Endothelial cell of umbilical vein (primary cell): ENCODE measurements around the gene GZMM. TPM values are rescaled to one million over a fixed set of nuclear protein-coding genes. Genes with fewer than 3 reads are reported as not detected.
A peak's percentile ranks its signal among the peaks of the same experiment; 100 is the strongest.

ENCODE experiments used
- BruUV-seq: library from RNA; stranded (reverse); fragments of 400-500 nt; replicated peaks from 2 replicates; lab custom pipeline; 2021; lab: Mats Ljungman, UMichigan
- CTCF ChIA-PET: fragments of 300-600, 350-600 bp; sonication (Branson Sonifier 250); formaldehyde crosslinking; loops from one replicate; lab custom pipeline; 2021; ENCODE audit warnings: antibody characterized with exemption, inconsistent platforms; lab: Charles Lee
- POLR2A ChIA-PET: fragments of 300-600, 350-600 bp; sonication (Branson Sonifier 250); formaldehyde crosslinking; loops from one replicate; lab custom pipeline; 2021; ENCODE audit warnings: antibody characterized with exemption, inconsistent platforms; lab: Charles Lee
- DNase-seq: peaks from one replicate; pipeline ENCODE4 v3.0.0-alpha.2; 2011; ENCODE audit warnings: low read depth, low spot score
- FAIRE-seq: peaks from 2 replicates; lab custom pipeline; 2011; peaks lifted over from hg19 to GRCh38; lab: Jason Lieb, UNC
- H2AFZ ChIP-seq: 2 replicates; pipeline ENCODE4 v1.6.0; 2012; ENCODE audit warnings: low read depth, low read length, control low read depth, inconsistent platforms
- H3K27ac ChIP-seq: 2 replicates; pipeline ENCODE4 v1.5.1; 2011; ENCODE audit warnings: low read depth, mild to moderate bottlenecking, control low read depth, low read length, moderate library complexity; ENCODE audit not compliant: insufficient read depth
- H3K27me3 ChIP-seq, 2 experiments: 2 replicates each; pipeline versions ENCODE4 v1.6.0 to v1.6.1; 2011; ENCODE audit warnings: low read length in 2 of 2, mixed read lengths in 1 of 2; ENCODE audit not compliant: control insufficient read depth in 2 of 2, insufficient read depth in 2 of 2
- H3K36me3 ChIP-seq, 2 experiments: 2 replicates in 1 of 2; 3 replicates in 1 of 2; pipeline ENCODE4 v1.5.1; 2011; ENCODE audit warnings: low read length in 2 of 2, mild to moderate bottlenecking in 1 of 2, moderate library complexity in 1 of 2; ENCODE audit not compliant: control insufficient read depth in 2 of 2, insufficient read depth in 2 of 2; ENCODE audit errors: extremely low read depth in 1 of 2
- H3K4me1 ChIP-seq: 3 replicates; pipeline ENCODE4 v1.5.1; 2011; ENCODE audit warnings: mild to moderate bottlenecking, low read length; ENCODE audit not compliant: control insufficient read depth, insufficient read depth; ENCODE audit errors: extremely low read depth
- H3K4me2 ChIP-seq: 2 replicates; pipeline ENCODE4 v1.6.1; 2011; ENCODE audit warnings: low read length, control low read depth, mixed read lengths; ENCODE audit not compliant: insufficient read depth
- H3K4me3 ChIP-seq, 3 experiments: fragments of 200-600 bp in 1 of 3; sonication (generic), shearing (Covaris generic) in 1 of 3; replicated peaks in 1 of 3; 2 replicates each; pipeline ENCODE4 v1.5.1; 2011 to 2016; ENCODE audit warnings: control low read depth in 3 of 3, low read length in 3 of 3, mild to moderate bottlenecking in 2 of 3, inconsistent platforms in 1 of 3, low read depth in 1 of 3, moderate library complexity in 1 of 3; ENCODE audit not compliant: insufficient read depth in 1 of 3
- H3K79me2 ChIP-seq: 2 replicates; pipeline ENCODE4 v1.6.0; 2012; ENCODE audit warnings: low read length, inconsistent platforms; ENCODE audit not compliant: control insufficient read depth, insufficient read depth
- H3K9ac ChIP-seq: replicated peaks from 2 replicates; pipeline ENCODE3; 2011; ENCODE audit warnings: low read length, control low read depth; ENCODE audit not compliant: insufficient read depth; ENCODE audit errors: extremely low read depth
- H3K9me1 ChIP-seq: replicated peaks from 3 replicates; pipeline ENCODE4 v1.6.0; 2011; ENCODE audit warnings: mild to moderate bottlenecking, low read length; ENCODE audit not compliant: control insufficient read depth, insufficient read depth; ENCODE audit errors: extremely low read depth
- H3K9me3 ChIP-seq: replicated peaks from 2 replicates; pipeline ENCODE4 v1.5.1; 2012; ENCODE audit warnings: low read length, inconsistent platforms; ENCODE audit not compliant: control insufficient read depth, insufficient read depth
- H4K20me1 ChIP-seq: replicated peaks from 2 replicates; pipeline ENCODE3; 2011; ENCODE audit warnings: mild to moderate bottlenecking, low read length; ENCODE audit not compliant: control insufficient read depth, insufficient read depth; ENCODE audit errors: extremely low read depth
- EZH2 ChIP-seq: IDR thresholded peaks from 2 replicates; pipeline ENCODE4 v1.6.1; 2012; ENCODE audit warnings: borderline replicate concordance, low read depth, mild to moderate bottlenecking, moderate library complexity, low read length, inconsistent platforms; ENCODE audit not compliant: severe bottlenecking
- FOS ChIP-seq: IDR thresholded peaks from 2 replicates; pipeline ENCODE4 v1.6.1; 2011; ENCODE audit warnings: mild to moderate bottlenecking, low read length, moderate library complexity, borderline replicate concordance; ENCODE audit not compliant: insufficient read depth
- GATA2 ChIP-seq: IDR thresholded peaks from 2 replicates; pipeline ENCODE4 v1.7.0; 2011; ENCODE audit warnings: low read depth, mild to moderate bottlenecking, moderate library complexity, mixed read lengths, low read length; ENCODE audit not compliant: insufficient read length, insufficient read depth
- JUN ChIP-seq: IDR thresholded peaks from 2 replicates; pipeline ENCODE4 v1.6.1; 2011; ENCODE audit warnings: borderline replicate concordance, low read depth; ENCODE audit not compliant: insufficient read length, insufficient read depth
- MYC ChIP-seq: IDR thresholded peaks from one replicate; pipeline ENCODE4 v1.6.1; 2011; ENCODE audit warnings: mild to moderate bottlenecking, low read depth, low read length
- POLR2A ChIP-seq: IDR thresholded peaks from 2 replicates; pipeline ENCODE4 v1.6.1; 2012; ENCODE audit warnings: low read depth, mild to moderate bottlenecking, control low read depth, low read length
- POLR2AphosphoS5 ChIP-seq: IDR thresholded peaks from 2 replicates; pipeline ENCODE4 v1.6.1; 2012; ENCODE audit warnings: low read depth, mild to moderate bottlenecking, control low read depth, low read length, moderate library complexity; ENCODE audit not compliant: insufficient read depth
- dilution Hi-C: fragments of 300-500 bp; cut with MboI; formaldehyde crosslinking; loops from one replicate; pipeline ENCODE4 v1.15.0; 2019; ENCODE audit warnings: low sequenced_read_pairs; ENCODE audit not compliant: extremely low pct_ligation_motif_present
- intact Hi-C: fragments of 100-400 bp; cut with micrococcal nuclease; formaldehyde crosslinking; loops from one replicate; pipeline ENCODE4 v1.10.0; 2022
- polyA plus RNA-seq, 4 experiments: library from polyadenylated mRNA; depleted of rRNA in 3 of 4; stranded (reverse) in 3 of 4; unstranded in 1 of 4; fragments of >200 nt; gene quantifications; 2 replicates each; pipeline versions ENCODE4 v1.2.1 to v1.2.3, GENCODE V29; 2011 to 2012; ENCODE audit warnings: missing spikeins in 1 of 4
- total RNA-seq: library from RNA; stranded (reverse); gene quantifications from 2 replicates; pipeline ENCODE4 v1.2.3, GENCODE V29; 2021
- TF ChIP-seq, protein P1 (sequence below), 2 donors: IDR thresholded peaks; 1 replicate in 1 of 2; 2 replicates in 1 of 2; pipeline ENCODE4 v1.5.1; 2011; ENCODE audit warnings: low read length in 2 of 2, mild to moderate bottlenecking in 2 of 2, moderate library complexity in 2 of 2, control low read depth in 1 of 2, inconsistent platforms in 1 of 2, low read depth in 1 of 2; ENCODE audit not compliant: insufficient read depth in 1 of 2; ENCODE audit errors: extremely low read depth in 1 of 2
- TF ChIP-seq, protein P2 (sequence below): IDR thresholded peaks from 2 replicates; pipeline ENCODE4 v1.6.1; 2011; ENCODE audit not compliant: insufficient read depth, insufficient read length

GZMM gene
- total and polyA plus RNA-seq, 2 donors (not counting 3 experiments of a cell fraction or from before 2014, with no cell fraction given), result not detected

DNA sequence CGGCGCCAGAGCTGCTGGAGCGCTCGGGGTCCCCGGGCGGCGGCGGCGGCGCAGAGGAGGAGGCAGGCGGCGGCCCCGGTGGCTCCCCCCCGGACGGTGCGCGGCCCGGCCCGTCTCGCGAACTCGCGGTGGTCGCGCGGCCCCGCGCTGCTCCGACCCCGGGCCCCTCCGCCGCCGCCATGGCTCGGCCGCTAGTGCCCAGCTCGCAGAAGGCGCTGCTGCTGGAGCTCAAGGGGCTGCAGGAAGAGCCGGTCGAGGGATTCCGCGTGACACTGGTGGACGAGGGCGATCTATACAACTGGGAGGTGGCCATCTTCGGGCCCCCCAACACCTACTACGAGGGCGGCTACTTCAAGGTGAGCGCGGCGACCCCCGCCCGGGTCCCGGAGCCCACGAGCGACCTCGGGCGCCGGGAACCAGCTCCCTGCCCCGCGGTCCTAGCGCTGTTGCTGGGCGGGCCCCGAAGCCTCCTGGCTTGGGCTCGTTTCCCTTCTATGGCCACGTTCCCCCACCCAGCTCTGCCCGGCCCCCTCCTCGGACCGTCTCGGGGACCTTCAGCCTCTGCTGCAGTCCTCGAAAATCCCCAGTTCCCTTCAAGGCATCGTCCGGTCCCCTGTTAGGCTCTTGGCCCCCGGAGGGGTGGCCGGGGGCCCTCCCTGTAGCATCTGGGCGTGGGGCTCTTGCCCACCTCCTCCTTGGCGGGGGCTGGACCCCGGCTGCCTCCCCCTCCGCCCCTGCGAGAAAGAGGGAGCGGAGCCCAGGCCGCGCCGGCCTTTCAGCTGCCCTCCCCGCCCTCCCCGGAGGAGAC lies 11.9 kb upstream of the GZMM start, which contains the start of gene CDC34:
Gene CDC34, plus strand, starts transcription at position 8 of the 808 bp plus-strand sequence. Its CDS starts 172 bp downstream, at position 180.
- no peaks in the 10 kb centered on the region for H3K9me1 ChIP-seq
- CTCF ChIA-PET, result interaction anchor here (0.8 to 3.4 kb wide), 8 partner anchors 10 to 202 kb away, joined by 3 to 36 read pairs (median 6); no protein-coding TSS in a partner anchor
- DNase-seq (peak; percentile 21), FAIRE-seq (no peak)
- peak within 1 kb of the TSS; percentile 77 for H3K4me2 ChIP-seq
- peak within 1 kb of the TSS; percentile 93 for H3K9ac ChIP-seq
- no peaks in the 10 kb centered on the region for H4K20me1 ChIP-seq
- peak within 1 kb of the TSS; percentile 90 for H3K27ac ChIP-seq
- no peaks in the 10 kb centered on the region for H3K27me3 ChIP-seq
- peaks cover 44% of the 10 kb centered on the region for H3K79me2 ChIP-seq
- TF ChIP-seq GATA2 (no peak), EZH2 (no peak), MYC (no peak), FOS (no peak), POLR2A (peak; percentile 28), POLR2AphosphoS5 (peak; percentile 80), JUN (no peak)
- TF ChIP-seq, protein P1, sequence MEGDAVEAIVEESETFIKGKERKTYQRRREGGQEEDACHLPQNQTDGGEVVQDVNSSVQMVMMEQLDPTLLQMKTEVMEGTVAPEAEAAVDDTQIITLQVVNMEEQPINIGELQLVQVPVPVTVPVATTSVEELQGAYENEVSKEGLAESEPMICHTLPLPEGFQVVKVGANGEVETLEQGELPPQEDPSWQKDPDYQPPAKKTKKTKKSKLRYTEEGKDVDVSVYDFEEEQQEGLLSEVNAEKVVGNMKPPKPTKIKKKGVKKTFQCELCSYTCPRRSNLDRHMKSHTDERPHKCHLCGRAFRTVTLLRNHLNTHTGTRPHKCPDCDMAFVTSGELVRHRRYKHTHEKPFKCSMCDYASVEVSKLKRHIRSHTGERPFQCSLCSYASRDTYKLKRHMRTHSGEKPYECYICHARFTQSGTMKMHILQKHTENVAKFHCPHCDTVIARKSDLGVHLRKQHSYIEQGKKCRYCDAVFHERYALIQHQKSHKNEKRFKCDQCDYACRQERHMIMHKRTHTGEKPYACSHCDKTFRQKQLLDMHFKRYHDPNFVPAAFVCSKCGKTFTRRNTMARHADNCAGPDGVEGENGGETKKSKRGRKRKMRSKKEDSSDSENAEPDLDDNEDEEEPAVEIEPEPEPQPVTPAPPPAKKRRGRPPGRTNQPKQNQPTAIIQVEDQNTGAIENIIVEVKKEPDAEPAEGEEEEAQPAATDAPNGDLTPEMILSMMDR (IDR thresholded peaks at IDR 0.05; ENCODE audit: extremely low read depth in 1 of 2, insufficient read depth in 1 of 2, low read depth in 1 of 2, low read length in 2 of 2), result no peak
- TF ChIP-seq, protein P2, sequence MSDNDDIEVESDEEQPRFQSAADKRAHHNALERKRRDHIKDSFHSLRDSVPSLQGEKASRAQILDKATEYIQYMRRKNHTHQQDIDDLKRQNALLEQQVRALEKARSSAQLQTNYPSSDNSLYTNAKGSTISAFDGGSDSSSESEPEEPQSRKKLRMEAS, result no peak
- POLR2A ChIA-PET, result interaction anchor here (0.6 to 2.1 kb wide), 3 partner anchors 21 to 186 kb away, joined by 3 to 5 read pairs (median 4); no protein-coding TSS in a partner anchor
- no peaks in the 10 kb centered on the region for H3K9me3 ChIP-seq
- peak within 1 kb of the TSS; percentile 98 for H2AFZ ChIP-seq
- peaks cover 0 to 17% of the 10 kb centered on the region in 2 experiments for H3K36me3 ChIP-seq
- no TSS peak for BruUV-seq
- dilution Hi-C loops (no loop called here), intact Hi-C loops (loop anchor here (1.0 to 2.0 kb wide), 2 partner anchors 21 to 101 kb away; partner anchors contain the start of gene POLRMT)
- H3K4me3 ChIP-seq, result peak within 1 kb of the TSS; percentile 76 to 99 (median 88)
- peaks cover 17% of the 10 kb centered on the region for H3K4me1 ChIP-seq
